OCI-LY1 (cell line): Measurements from ENCODE around the gene MTO1.

Source experiments
- EZH2 ChIP-seq: fragments of 200-600 bp; sonication (generic), shearing (Covaris generic); IDR thresholded peaks from 2 replicates; pipeline ENCODE4 v1.8.0; 2017; ENCODE audit warnings: borderline replicate concordance, mixed run types, mild to moderate bottlenecking, antibody characterized with exemption, low read length, moderate library complexity, mixed read lengths
- TF ChIP-seq, protein P1 (sequence below): fragments of 200-600 bp; sonication (generic), shearing (Covaris generic); IDR thresholded peaks from 2 replicates; pipeline ENCODE4 v1.5.1; 2017; ENCODE audit warnings: mild to moderate bottlenecking, antibody characterized with exemption, low read length, moderate library complexity, mixed read lengths

DNA sequence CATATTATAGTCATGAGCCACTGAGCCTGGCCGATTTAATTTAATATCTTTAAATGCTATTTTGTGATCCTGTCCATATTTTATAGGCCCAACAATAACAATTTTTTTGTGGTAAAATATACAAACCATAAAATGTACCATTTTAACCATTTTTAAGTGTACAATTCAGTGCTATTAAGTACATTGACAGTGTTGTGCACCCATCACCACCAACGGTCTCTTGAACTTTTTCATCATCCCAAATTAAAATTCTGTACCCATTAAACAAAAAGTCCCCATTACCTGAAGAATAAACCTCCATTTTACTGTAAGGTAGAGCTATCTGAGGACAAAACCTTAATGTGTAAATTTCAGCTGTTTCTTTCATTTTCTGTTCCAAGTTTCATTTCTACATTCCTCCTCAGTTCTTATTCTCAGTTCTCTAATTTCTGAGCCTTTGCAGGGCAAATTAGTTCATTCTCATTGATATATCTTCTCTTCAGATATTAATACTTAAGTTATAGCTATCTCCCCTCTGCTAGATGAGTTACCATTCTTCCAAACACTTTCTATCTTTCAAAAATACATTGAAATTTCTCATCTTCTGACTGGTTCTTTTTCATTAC is 10.3 kb downstream of the MTO1 start:
- TF ChIP-seq, protein P1, sequence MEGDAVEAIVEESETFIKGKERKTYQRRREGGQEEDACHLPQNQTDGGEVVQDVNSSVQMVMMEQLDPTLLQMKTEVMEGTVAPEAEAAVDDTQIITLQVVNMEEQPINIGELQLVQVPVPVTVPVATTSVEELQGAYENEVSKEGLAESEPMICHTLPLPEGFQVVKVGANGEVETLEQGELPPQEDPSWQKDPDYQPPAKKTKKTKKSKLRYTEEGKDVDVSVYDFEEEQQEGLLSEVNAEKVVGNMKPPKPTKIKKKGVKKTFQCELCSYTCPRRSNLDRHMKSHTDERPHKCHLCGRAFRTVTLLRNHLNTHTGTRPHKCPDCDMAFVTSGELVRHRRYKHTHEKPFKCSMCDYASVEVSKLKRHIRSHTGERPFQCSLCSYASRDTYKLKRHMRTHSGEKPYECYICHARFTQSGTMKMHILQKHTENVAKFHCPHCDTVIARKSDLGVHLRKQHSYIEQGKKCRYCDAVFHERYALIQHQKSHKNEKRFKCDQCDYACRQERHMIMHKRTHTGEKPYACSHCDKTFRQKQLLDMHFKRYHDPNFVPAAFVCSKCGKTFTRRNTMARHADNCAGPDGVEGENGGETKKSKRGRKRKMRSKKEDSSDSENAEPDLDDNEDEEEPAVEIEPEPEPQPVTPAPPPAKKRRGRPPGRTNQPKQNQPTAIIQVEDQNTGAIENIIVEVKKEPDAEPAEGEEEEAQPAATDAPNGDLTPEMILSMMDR = no peak
- no peak for TF ChIP-seq EZH2
